Mononuclear cell (primary cell): ENCODE results near the gene CPZ. TPM values are rescaled to one million over a fixed set of nuclear protein-coding genes. Genes with fewer than 3 reads are reported as not detected.

Source experiments
- H3K27me3 ChIP-seq: 2 replicates; pipeline ENCODE4 v1.6.0; 2011; ENCODE audit warnings: low read length, control low read depth; ENCODE audit not compliant: insufficient read depth
- H3K4me1 ChIP-seq: 2 replicates; pipeline ENCODE4 v1.5.1; 2011; ENCODE audit warnings: mild to moderate bottlenecking, low read length, control low read depth; ENCODE audit not compliant: insufficient read depth
- H3K4me3 ChIP-seq: 2 replicates; pipeline ENCODE4 v1.5.1; 2011; ENCODE audit warnings: mild to moderate bottlenecking, low read length, moderate library complexity
- H3K9me3 ChIP-seq: 2 replicates; pipeline ENCODE4 v1.5.1; 2011; ENCODE audit warnings: low read depth, mild to moderate bottlenecking, control low read depth, low read length
- total RNA-seq: library from RNA; depleted of rRNA; stranded (reverse); fragments of >200 nt; gene quantifications from one replicate; pipeline ENCODE4 v1.2.3, GENCODE V29; 2012

Gene CPZ
- total RNA-seq, 1 donor: not detected

- H3K4me1 ChIP-seq: no peaks in the 10 kb centered on the region
- H3K27me3 ChIP-seq: no peaks in the 10 kb centered on the region
- H3K9me3 ChIP-seq: no peaks in the 10 kb centered on the region
- no peak overlapping the region for H3K4me3 ChIP-seq
Observed at GRCh38 chr4:8641256-8641655, 48.7 kb downstream of the CPZ start.

GRCh38 chr4:8641931-8642650 lies 49.5 kb downstream of the CPZ start:
- H3K4me3 ChIP-seq: no peak overlapping the region
- no peaks in the 10 kb centered on the region for H3K9me3 ChIP-seq
- no peaks in the 10 kb centered on the region for H3K27me3 ChIP-seq
- no peaks in the 10 kb centered on the region for H3K4me1 ChIP-seq

DNA sequence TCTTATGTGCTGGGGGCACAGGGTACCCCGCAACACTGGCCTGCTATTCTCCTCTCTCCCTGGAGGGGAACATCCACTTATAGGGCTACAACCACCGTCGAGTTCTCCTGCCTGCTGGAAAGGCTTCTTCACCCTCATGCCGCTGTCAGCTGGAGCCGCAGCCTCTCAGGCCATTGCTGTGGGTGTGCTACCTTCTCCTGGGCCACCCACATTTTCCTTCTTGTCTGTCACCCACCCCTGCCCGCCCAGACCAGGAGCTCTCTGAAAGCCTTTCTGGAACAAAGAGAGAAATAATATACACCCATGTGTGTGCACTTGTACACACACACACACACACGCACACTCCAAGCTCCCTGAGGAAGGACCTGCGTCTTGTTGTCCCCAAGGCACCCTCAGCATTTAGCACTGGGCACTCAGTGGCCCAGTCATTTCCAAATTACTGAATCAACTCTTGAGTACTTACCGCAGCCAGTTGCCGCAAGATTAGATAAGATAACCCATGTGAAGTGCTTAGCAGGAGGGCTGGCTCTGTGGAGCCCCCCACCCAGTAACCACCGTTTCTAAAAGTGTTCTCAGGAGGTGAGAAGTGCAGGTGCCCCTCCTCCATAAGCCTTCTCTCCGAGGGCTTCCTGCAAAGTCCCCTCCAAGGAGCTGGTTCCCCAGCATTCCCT lies 50.2 kb downstream of the CPZ start:
- Histone ChIP-seq H3K4me1 (no peaks in the 10 kb centered on the region), H3K4me3 (no peak overlapping the region), H3K9me3 (no peaks in the 10 kb centered on the region), H3K27me3 (no peaks in the 10 kb centered on the region)

- Histone ChIP-seq H3K4me1 (no peaks in the 10 kb centered on the region), H3K9me3 (no peaks in the 10 kb centered on the region), H3K4me3 (no peak overlapping the region), H3K27me3 (no peaks in the 10 kb centered on the region)
Observed at GRCh38 chr4:8643441-8643840, 50.9 kb downstream of the CPZ start.

DNA sequence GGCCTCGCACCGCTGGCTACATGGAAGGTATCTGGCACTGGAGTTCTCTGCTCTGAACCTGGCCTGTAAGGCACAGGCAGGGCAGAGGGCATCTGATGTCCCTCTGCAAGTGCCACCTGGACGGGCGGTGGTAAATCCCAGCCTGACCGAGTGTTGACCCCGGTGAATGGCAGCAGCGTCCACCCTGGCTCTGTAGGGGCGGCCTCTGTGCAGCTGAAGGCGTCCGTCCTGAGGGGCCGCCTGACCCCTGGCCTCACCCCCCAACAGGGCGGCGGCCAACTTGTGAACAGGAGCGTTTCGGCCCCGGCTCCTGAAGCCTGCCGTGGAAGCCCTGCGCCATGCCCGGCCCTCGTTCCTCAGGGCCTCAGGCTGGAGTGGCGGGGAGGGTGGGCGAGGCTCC lies 51.4 kb downstream of the CPZ start:
- H3K9me3 ChIP-seq: no peaks in the 10 kb centered on the region
- no peaks in the 10 kb centered on the region for H3K27me3 ChIP-seq
- H3K4me3 ChIP-seq: no peak overlapping the region
- H3K4me1 ChIP-seq: no peaks in the 10 kb centered on the region

DNA sequence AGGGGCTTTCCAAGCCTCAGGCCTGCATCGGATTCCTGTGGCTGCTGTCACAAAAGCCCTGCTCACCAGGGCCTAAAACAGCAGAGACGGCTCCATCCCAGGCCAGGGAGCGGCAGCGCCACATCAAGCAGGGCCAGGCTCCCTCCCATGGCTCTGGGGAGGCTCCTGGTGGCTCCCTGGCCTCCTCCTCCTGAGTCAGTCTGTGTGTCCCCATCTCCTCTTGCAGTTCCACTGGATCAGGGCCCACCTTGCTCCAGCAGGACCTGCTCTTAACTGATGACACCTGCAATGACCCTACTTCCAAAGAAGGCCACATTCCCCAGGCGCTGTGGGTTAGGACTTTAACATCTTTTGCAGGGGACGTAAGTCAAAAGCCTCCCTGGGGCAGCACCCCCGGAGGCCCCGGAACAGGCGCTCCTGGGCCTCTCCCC lies 51.9 kb downstream of the CPZ start:
- H3K4me1 ChIP-seq: no peaks in the 10 kb centered on the region
- H3K27me3 ChIP-seq: no peaks in the 10 kb centered on the region
- H3K9me3 ChIP-seq: no peaks in the 10 kb centered on the region
- no peak overlapping the region for H3K4me3 ChIP-seq

DNA sequence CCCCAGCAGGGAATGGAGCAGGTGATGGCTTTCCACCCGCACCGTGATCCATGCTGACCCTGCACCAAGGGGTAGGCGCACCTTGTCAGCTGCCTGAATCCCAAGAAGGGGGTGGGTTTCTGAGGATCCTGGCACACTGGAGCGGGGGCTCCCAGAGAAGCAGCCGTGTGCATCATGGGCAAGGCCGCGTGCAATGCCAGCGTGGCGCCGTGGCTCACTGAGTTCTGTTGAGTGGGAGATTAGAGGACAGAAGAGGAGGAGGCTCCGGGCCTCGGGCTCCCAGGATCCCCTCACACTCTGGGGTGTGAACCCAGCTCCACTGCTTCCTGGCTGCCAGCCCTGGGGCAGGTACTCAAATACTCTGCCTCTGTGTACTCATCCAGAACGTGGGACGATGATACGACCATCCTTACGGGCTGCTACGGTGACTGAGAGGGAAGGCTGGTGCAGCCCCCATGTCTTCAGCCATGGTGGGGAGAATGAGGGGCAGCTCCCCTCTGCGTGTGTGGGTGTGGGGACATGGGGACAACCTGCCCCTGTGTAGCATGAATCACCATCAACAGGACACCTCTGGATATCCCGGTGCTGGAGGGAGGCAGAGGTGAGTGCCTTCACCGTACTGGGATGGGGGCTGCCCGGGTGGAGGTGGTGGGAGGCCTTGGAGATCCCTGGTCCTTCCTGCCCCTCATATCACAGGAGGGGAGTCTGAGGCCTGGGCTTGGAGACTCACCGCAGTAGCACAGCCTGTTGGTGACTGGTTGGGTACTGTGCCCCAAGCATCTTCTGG lies 52.6 kb downstream of the CPZ start:
- Histone ChIP-seq H3K9me3 (no peaks in the 10 kb centered on the region), H3K4me3 (no peak overlapping the region), H3K4me1 (no peaks in the 10 kb centered on the region), H3K27me3 (no peaks in the 10 kb centered on the region)

DNA sequence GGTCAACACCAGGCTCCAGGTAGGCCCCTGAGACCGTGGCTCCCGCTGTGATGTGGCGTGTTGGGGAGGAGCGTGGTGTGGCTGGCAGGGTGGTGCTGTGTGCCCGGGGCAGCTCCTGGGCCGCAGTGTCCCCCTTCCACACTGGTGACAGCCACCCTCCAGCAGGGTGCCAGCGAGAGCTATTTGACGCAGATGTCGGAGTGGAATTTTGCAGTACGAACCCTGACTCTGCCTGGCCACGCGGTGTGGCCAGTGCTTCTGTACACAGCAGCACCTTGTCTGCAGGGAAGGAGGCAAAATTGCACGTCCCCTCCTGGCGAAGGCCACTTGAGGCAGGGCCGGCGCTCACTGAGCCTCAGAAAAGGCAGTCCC lies 53.2 kb downstream of the CPZ start:
- Histone ChIP-seq H3K9me3 (no peaks in the 10 kb centered on the region), H3K4me1 (no peaks in the 10 kb centered on the region), H3K27me3 (no peaks in the 10 kb centered on the region), H3K4me3 (no peak overlapping the region)

- Histone ChIP-seq H3K4me1 (no peaks in the 10 kb centered on the region), H3K27me3 (no peaks in the 10 kb centered on the region), H3K9me3 (no peaks in the 10 kb centered on the region), H3K4me3 (no peak overlapping the region)
Observed at GRCh38 chr4:8646296-8647093, 53.9 kb downstream of the CPZ start.

DNA sequence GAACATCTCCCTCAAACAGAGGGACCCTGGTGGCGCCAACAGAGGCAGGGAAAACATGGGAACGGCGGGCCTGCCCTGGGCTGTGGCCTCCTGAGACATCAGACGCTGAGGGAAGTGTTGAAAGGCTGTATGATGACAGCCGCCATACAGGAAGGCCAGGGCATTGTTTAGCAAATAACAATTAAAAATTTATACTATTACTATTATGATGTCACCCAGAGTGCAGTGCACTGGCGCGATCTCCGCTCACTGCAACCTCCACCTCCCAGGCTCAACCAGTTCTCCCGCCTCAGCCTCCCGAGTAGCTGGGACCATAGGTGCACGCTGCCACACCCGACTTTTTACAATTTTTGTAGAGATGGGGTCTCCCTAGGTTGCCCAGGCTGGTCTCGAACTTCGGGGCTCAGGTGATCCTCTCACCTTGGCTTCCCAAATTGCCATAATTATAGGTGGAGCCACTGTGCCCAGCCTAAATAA lies 54.6 kb downstream of the CPZ start:
- Histone ChIP-seq H3K9me3 (no peaks in the 10 kb centered on the region), H3K27me3 (no peaks in the 10 kb centered on the region), H3K4me3 (no peak overlapping the region), H3K4me1 (no peaks in the 10 kb centered on the region)

DNA sequence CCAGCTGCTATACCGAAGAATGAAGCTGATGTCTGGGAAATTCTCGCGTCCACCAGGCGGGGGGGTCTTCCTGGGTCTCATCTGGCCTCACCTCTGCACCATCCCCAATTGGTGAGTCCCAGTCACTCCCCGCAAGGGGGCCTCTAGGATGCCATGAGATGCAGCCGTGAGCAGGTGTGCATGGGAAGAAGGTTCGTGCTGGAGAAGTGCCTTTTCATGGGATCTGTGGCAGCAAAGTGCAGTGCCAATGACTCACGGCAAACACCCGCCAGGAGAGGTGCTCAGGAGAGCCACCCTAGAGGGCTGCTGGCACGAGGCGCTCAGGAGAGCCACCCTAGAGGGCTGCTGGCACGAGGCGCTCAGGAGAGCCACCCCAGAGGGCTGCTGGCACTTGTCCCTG lies 55.1 kb downstream of the CPZ start:
- Histone ChIP-seq H3K4me1 (no peaks in the 10 kb centered on the region), H3K27me3 (no peaks in the 10 kb centered on the region), H3K9me3 (no peaks in the 10 kb centered on the region), H3K4me3 (no peak overlapping the region)

DNA sequence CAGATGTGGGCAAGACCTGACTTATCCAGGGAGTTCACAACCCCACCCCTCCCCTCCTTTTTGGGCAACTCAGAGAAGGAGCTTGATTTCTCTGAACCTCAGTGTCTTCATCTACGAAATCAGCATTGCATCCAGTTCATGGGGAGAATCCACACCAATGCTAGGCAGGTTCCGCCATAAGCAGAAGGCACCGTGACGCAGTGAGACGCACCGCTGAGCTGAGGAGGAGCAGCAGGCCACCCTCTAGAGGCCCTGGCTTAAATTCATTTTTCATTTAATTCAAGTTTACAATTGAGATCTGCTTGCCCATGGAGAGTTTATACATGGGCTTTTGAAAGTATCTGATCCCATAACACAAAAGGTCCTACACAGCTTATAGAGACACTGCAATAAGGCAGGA lies 55.7 kb downstream of the CPZ start:
- Histone ChIP-seq H3K4me1 (no peaks in the 10 kb centered on the region), H3K9me3 (no peaks in the 10 kb centered on the region), H3K4me3 (no peak overlapping the region), H3K27me3 (no peaks in the 10 kb centered on the region)

DNA sequence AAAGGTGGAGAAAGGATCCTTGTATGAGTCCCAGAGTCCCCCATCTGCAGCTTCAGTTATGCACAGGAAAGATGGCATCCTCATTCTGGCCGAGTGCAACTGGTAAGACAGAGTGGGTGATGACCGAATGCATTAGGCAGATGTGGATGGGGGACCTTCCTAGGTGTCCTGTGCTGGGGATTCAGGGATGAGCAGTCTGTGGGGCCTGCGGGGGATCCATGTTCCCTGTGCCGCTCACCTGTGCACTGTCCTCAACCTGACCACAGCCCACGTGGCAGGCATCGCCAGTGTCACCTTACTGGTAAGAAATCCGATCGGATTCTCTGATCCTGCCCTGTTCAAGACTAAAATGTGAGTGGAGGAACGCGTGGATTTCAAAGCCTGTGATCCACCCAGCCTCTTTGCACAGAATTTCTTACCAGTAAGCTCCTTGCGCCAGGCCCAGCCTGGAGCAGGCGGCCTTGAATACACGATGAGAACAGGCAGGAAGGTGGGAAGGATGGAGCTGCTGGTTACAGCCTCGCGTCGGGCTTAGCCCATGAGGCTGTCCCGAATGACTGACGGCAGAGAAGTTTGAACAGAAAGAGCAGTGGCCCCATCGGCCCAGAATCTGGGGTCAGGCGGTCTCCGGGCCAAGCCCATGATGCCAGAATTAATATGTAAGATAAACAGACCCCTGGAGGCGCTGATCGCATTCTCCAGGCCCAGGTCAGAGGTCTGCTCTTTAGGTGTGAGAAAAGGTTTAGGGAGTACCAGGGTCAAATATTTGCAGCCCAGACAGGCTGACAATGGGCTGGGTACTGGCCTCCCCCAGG lies 56.5 kb downstream of the CPZ start:
- no peak overlapping the region for H3K4me3 ChIP-seq
- H3K27me3 ChIP-seq: no peaks in the 10 kb centered on the region
- no peaks in the 10 kb centered on the region for H3K9me3 ChIP-seq
- no peaks in the 10 kb centered on the region for H3K4me1 ChIP-seq
